ENCODE data around the gene TBKBP1. TPM values are rescaled to one million over a fixed set of nuclear protein-coding genes. Genes with fewer than 3 reads are reported as not detected.

TBKBP1 gene
- total and polyA plus RNA-seq, 4 donors: 0.25 to 2.0 (median 1.5) TPM

GRCh38 chr17:47675380-47676198, 18.4 kb upstream of the TBKBP1 start:
- no peaks in the 10 kb centered on the region for H3K27me3 ChIP-seq (ENCODE audit: control insufficient read depth in 4 of 4, insufficient read depth in 4 of 4, low read length in 3 of 4)
- no peaks in the 10 kb centered on the region for H3K9me3 ChIP-seq (ENCODE audit: control insufficient read depth in 4 of 4, low read length in 3 of 4)
- TF ChIP-seq GABPA (IDR thresholded peaks at IDR 0.05 in 1 of 2, conservative IDR thresholded peaks at IDR 0.05 in 1 of 2) (no peak), RXRA (IDR thresholded peaks at IDR 0.05) (no peak), HNF4A (conservative IDR thresholded peaks at IDR 0.05) (no peak), RAD21 (IDR thresholded peaks at IDR 0.05) (no peak)
- TF ChIP-seq, protein P1, sequence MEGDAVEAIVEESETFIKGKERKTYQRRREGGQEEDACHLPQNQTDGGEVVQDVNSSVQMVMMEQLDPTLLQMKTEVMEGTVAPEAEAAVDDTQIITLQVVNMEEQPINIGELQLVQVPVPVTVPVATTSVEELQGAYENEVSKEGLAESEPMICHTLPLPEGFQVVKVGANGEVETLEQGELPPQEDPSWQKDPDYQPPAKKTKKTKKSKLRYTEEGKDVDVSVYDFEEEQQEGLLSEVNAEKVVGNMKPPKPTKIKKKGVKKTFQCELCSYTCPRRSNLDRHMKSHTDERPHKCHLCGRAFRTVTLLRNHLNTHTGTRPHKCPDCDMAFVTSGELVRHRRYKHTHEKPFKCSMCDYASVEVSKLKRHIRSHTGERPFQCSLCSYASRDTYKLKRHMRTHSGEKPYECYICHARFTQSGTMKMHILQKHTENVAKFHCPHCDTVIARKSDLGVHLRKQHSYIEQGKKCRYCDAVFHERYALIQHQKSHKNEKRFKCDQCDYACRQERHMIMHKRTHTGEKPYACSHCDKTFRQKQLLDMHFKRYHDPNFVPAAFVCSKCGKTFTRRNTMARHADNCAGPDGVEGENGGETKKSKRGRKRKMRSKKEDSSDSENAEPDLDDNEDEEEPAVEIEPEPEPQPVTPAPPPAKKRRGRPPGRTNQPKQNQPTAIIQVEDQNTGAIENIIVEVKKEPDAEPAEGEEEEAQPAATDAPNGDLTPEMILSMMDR (IDR thresholded peaks at IDR 0.05; ENCODE audit: low read depth, low read length, missing input control): no peak
- H3K9ac ChIP-seq (ENCODE audit: low read depth in 1 of 2, low read length in 2 of 2): no peak overlapping the region
- peaks cover 46 to 95% (median 90%) of the 10 kb centered on the region in 4 donors for H3K36me3 ChIP-seq (ENCODE audit: control insufficient read depth in 4 of 4, insufficient read depth in 3 of 4, low read depth in 1 of 4, low read length in 3 of 4)
- no peaks in the 10 kb centered on the region for H3K4me1 ChIP-seq (ENCODE audit: control insufficient read depth in 4 of 4, insufficient read depth in 4 of 4, low read length in 3 of 4)
- WGBS: over 99% methylated on average over 2 of the region's 2 CpGs
- no peak for DNase-seq (ENCODE audit: low spot score)
- no peak overlapping the region for H3K27ac ChIP-seq (ENCODE audit: low read depth in 1 of 2, low read length in 2 of 2)
- H3K4me3 ChIP-seq (ENCODE audit: low read depth in 1 of 3, low read length in 3 of 3): no peak overlapping the region

- 95% methylated on average over 4 of the region's 4 CpGs for WGBS
- no peak overlapping the region for H3K4me3 ChIP-seq (ENCODE audit: low read depth in 1 of 3, low read length in 3 of 3)
Observed at GRCh38 chr17:47676199-47676472, 17.8 kb upstream of the TBKBP1 start.

More at GRCh38 chr17:47676199-47676472, 17.8 kb upstream of the TBKBP1 start:
- Histone ChIP-seq H3K36me3 (ENCODE audit: control insufficient read depth in 4 of 4, insufficient read depth in 3 of 4, low read depth in 1 of 4, low read length in 3 of 4) (peaks cover 41 to 95% (median 88%) of the 10 kb centered on the region in 4 donors), H3K27me3 (ENCODE audit: control insufficient read depth in 4 of 4, insufficient read depth in 4 of 4, low read length in 3 of 4) (no peaks in the 10 kb centered on the region), H3K9me3 (ENCODE audit: control insufficient read depth in 4 of 4, low read length in 3 of 4) (no peaks in the 10 kb centered on the region), H3K4me1 (ENCODE audit: control insufficient read depth in 4 of 4, insufficient read depth in 4 of 4, low read length in 3 of 4) (no peaks in the 10 kb centered on the region), H3K9ac (ENCODE audit: low read depth in 1 of 2, low read length in 2 of 2) (no peak overlapping the region), H3K27ac (ENCODE audit: low read depth in 1 of 2, low read length in 2 of 2) (no peak overlapping the region)
- no peak for DNase-seq (ENCODE audit: low spot score)
- no peak for TF ChIP-seq EGR1 (IDR thresholded peaks at IDR 0.05; ENCODE audit: low read depth in 2 of 2)
- TF ChIP-seq TAF1 (conservative IDR thresholded peaks at IDR 0.05): no peak
- TF ChIP-seq RXRA (IDR thresholded peaks at IDR 0.05): no peak
- TF ChIP-seq GABPA (IDR thresholded peaks at IDR 0.05 in 1 of 2, conservative IDR thresholded peaks at IDR 0.05 in 1 of 2): no peak
- TF ChIP-seq HNF4A (conservative IDR thresholded peaks at IDR 0.05): no peak
- TF ChIP-seq YY1 (IDR thresholded peaks at IDR 0.05): no peak
- no peak for TF ChIP-seq REST (IDR thresholded peaks at IDR 0.05)
- no peak for TF ChIP-seq HNF4G (IDR thresholded peaks at IDR 0.05)
- TF ChIP-seq FOXA2 (IDR thresholded peaks at IDR 0.05): no peak
- no peak for TF ChIP-seq JUND (IDR thresholded peaks at IDR 0.05)
- no peak for TF ChIP-seq FOXA1 (IDR thresholded peaks at IDR 0.05)
- TF ChIP-seq, protein P2, sequence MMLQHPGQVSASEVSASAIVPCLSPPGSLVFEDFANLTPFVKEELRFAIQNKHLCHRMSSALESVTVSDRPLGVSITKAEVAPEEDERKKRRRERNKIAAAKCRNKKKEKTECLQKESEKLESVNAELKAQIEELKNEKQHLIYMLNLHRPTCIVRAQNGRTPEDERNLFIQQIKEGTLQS (IDR thresholded peaks at IDR 0.05): no peak
- TF ChIP-seq RAD21 (IDR thresholded peaks at IDR 0.05): no peak
- TF ChIP-seq, protein P3, sequence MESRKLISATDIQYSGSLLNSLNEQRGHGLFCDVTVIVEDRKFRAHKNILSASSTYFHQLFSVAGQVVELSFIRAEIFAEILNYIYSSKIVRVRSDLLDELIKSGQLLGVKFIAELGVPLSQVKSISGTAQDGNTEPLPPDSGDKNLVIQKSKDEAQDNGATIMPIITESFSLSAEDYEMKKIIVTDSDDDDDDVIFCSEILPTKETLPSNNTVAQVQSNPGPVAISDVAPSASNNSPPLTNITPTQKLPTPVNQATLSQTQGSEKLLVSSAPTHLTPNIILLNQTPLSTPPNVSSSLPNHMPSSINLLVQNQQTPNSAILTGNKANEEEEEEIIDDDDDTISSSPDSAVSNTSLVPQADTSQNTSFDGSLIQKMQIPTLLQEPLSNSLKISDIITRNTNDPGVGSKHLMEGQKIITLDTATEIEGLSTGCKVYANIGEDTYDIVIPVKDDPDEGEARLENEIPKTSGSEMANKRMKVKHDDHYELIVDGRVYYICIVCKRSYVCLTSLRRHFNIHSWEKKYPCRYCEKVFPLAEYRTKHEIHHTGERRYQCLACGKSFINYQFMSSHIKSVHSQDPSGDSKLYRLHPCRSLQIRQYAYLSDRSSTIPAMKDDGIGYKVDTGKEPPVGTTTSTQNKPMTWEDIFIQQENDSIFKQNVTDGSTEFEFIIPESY (IDR thresholded peaks at IDR 0.05): no peak
- TF ChIP-seq, protein P1 (IDR thresholded peaks at IDR 0.05; ENCODE audit: low read depth, low read length, missing input control): no peak
- TF ChIP-seq MAX (IDR thresholded peaks at IDR 0.05): no peak
- no peak for TF ChIP-seq NR2F2 (IDR thresholded peaks at IDR 0.05)
- no peak for TF ChIP-seq SP1 (IDR thresholded peaks at IDR 0.05)
